Caco-2 (cell line): ENCODE data around the gene TNRC18. TPM values are rescaled to one million over a fixed set of nuclear protein-coding genes. Genes with fewer than 3 reads are reported as not detected.
A peak's percentile ranks its signal among the peaks of the same experiment; 100 is the strongest.
"Not testable (repeated sequence)": the region's sequence is repeated elsewhere in the genome, so short reads cannot be mapped to it uniquely, and the experiment has no call there.

Source experiments
- Bru-seq: library from RNA; stranded (reverse); fragments of 400-500 nt; gene quantifications from one replicate; lab custom pipeline; 2021; lab: Mats Ljungman, UMichigan
- BruChase-seq, 2 experiments: library from RNA; stranded (reverse); fragments of 400-500 nt; gene quantifications; one replicate each; lab custom pipeline; 2021; lab: Mats Ljungman, UMichigan
- BruUV-seq: library from RNA; stranded (reverse); fragments of 400-500 nt; replicated peaks from 2 replicates; lab custom pipeline; 2021; lab: Mats Ljungman, UMichigan
- CTCF ChIA-PET: fragments of 300-600 bp; sonication (Branson Sonifier 250); formaldehyde crosslinking; loops from one replicate; lab custom pipeline; 2022; ENCODE audit warnings: antibody characterized with exemption; lab: Charles Lee
- POLR2A ChIA-PET: fragments of 300-600 bp; sonication (Branson Sonifier 250); formaldehyde crosslinking; loops from one replicate; lab custom pipeline; 2022; ENCODE audit warnings: antibody characterized with exemption; lab: Charles Lee
- DNase-seq, 2 experiments: peaks; one replicate each; pipeline versions ENCODE4 v3.0.0 to v3.0.0-alpha.2; 2020 to 2022
- H3K27me3 ChIP-seq: replicated peaks from 2 replicates; pipeline ENCODE4 v1.6.0; 2011; ENCODE audit warnings: low read length; ENCODE audit not compliant: control insufficient read depth, insufficient read depth
- H3K36me3 ChIP-seq: 2 replicates; pipeline ENCODE4 v1.5.1; 2011; ENCODE audit warnings: low read length; ENCODE audit not compliant: control insufficient read depth, insufficient read depth
- H3K4me1 ChIP-seq: fragments of 250-450 bp; sonication (Bioruptor Pico); 2 replicates; pipeline ENCODE4 v1.5.1; 2020; ENCODE audit warnings: mild to moderate bottlenecking
- H3K4me3 ChIP-seq: 2 replicates; pipeline ENCODE4 v1.5.1; 2011; ENCODE audit warnings: low read depth, mild to moderate bottlenecking, control low read depth, low read length
- H3K9me3 ChIP-seq: fragments of 250-450 bp; sonication (Bioruptor Pico); 2 replicates; pipeline ENCODE4 v1.5.1; 2020; ENCODE audit warnings: mild to moderate bottlenecking, moderate library complexity
- H3K27ac Mint-ChIP-seq: one replicate; pipeline ENCODE4 v1.8.0; 2022; ENCODE audit warnings: mixed read lengths; ENCODE audit not compliant: unreplicated experiment
- H3K27me3 Mint-ChIP-seq: one replicate; pipeline ENCODE4 v1.8.0; 2022; ENCODE audit warnings: mixed read lengths; ENCODE audit not compliant: insufficient read depth, unreplicated experiment
- H3K36me3 Mint-ChIP-seq: one replicate; pipeline ENCODE4 v1.8.0; 2022; ENCODE audit warnings: mild to moderate bottlenecking, mixed read lengths; ENCODE audit not compliant: insufficient read depth, unreplicated experiment
- H3K4me1 Mint-ChIP-seq: one replicate; pipeline ENCODE4 v1.8.0; 2022; ENCODE audit warnings: low read depth, mixed read lengths; ENCODE audit not compliant: unreplicated experiment
- H3K4me3 Mint-ChIP-seq: one replicate; pipeline ENCODE4 v1.8.0; 2022; ENCODE audit warnings: mild to moderate bottlenecking, moderate library complexity, mixed read lengths; ENCODE audit not compliant: unreplicated experiment
- H3K9me3 Mint-ChIP-seq: one replicate; pipeline ENCODE4 v1.8.0; 2022; ENCODE audit warnings: mixed read lengths; ENCODE audit not compliant: unreplicated experiment
- intact Hi-C: fragments of 100-400 bp; cut with micrococcal nuclease; formaldehyde crosslinking; loops from one replicate; pipeline ENCODE4 v1.10.0; 2022; ENCODE audit not compliant: unreplicated experiment
- long read RNA-seq: library from polyadenylated mRNA; stranded (forward); transcript quantifications from one replicate; pipeline ENCODE4 v2.0.0, GENCODE V29; 2022
- total RNA-seq: library from RNA; stranded (reverse); gene quantifications from 2 replicates; pipeline ENCODE4 v1.2.3, GENCODE V29; 2022
- TF ChIP-seq, protein P1 (sequence below), 2 experiments: fragments of 200-600 bp in 1 of 2; IDR thresholded peaks; 1 replicate in 1 of 2; 2 replicates in 1 of 2; pipeline versions ENCODE4 v1.5.1 to v1.8.0; 2011 to 2022; ENCODE audit warnings: antibody characterized with exemption in 1 of 2, control low read depth in 1 of 2, inconsistent platforms in 1 of 2, low read depth in 1 of 2, low read length in 1 of 2, mild to moderate bottlenecking in 1 of 2, moderate library complexity in 1 of 2; ENCODE audit not compliant: insufficient read depth in 1 of 2, severe bottlenecking in 1 of 2, unreplicated experiment in 1 of 2

Gene TNRC18, protein sequence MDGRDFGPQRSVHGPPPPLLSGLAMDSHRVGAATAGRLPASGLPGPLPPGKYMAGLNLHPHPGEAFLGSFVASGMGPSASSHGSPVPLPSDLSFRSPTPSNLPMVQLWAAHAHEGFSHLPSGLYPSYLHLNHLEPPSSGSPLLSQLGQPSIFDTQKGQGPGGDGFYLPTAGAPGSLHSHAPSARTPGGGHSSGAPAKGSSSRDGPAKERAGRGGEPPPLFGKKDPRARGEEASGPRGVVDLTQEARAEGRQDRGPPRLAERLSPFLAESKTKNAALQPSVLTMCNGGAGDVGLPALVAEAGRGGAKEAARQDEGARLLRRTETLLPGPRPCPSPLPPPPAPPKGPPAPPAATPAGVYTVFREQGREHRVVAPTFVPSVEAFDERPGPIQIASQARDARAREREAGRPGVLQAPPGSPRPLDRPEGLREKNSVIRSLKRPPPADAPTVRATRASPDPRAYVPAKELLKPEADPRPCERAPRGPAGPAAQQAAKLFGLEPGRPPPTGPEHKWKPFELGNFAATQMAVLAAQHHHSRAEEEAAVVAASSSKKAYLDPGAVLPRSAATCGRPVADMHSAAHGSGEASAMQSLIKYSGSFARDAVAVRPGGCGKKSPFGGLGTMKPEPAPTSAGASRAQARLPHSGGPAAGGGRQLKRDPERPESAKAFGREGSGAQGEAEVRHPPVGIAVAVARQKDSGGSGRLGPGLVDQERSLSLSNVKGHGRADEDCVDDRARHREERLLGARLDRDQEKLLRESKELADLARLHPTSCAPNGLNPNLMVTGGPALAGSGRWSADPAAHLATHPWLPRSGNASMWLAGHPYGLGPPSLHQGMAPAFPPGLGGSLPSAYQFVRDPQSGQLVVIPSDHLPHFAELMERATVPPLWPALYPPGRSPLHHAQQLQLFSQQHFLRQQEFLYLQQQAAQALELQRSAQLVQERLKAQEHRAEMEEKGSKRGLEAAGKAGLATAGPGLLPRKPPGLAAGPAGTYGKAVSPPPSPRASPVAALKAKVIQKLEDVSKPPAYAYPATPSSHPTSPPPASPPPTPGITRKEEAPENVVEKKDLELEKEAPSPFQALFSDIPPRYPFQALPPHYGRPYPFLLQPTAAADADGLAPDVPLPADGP (N-terminal part only)
- total RNA-seq = 73.7 and 75.6 TPM in 2 replicates
- percentile 70 among the genes with signal in this experiment for Bru-seq, nascent RNA
- BruChase-seq, experiment 1, labeled RNA remaining after a 2-hour chase = percentile 67 among the genes with signal in this experiment
- percentile 75 among the genes with signal in this experiment for BruChase-seq, experiment 2, labeled RNA remaining after a 6-hour chase
- long read RNA-seq, partial matches to known transcripts = 14 of 28 reads
- long read RNA-seq, other reads (novel, unspliced or antisense) = 14 of 28 reads

DNA sequence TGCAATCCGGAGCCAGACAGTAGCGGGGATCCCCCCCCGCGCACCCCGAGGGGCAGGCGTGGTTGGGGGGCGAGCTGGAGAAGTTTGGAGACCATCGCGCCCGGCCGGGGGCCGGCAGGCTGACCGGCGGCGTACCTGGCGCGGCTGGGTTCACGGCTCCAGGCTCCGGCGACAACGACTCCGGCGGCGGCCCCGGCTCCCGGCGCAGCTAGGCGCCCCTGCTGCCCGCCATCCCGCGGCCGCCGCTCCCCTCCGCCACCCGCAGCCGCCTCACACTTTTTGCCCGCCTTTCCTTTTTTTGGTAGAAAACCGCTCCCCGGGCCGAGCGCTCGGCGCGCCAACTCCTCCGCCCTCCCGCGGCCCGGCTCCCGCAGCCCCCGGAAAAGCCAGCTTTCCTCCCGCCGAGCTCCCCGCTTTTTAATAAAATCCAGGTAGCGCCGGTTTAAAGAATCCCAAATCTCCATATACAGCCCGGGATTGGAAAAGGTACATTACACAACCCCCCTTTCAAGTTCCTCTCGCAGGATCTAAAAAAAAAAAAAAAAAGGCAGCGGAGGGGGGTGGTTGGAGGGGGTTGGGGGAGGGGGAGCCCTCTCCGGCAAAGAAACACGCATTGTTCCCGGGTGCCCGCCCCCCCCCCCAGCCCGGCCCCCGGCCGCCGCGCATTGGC is at the start of gene TNRC18:
Gene TNRC18, minus strand, starts transcription at position 529 of the 670 bp plus-strand sequence. CDS start 2,588 bp downstream, outside the sequence.
- no peak for DNase-seq
- Histone ChIP-seq H3K9me3 (no peaks in the 10 kb centered on the region), H3K4me3 (peak within 1 kb of the TSS; percentile 85), H3K27me3 (no peaks in the 10 kb centered on the region), H3K4me1 (peaks cover 7% of the 10 kb centered on the region), H3K36me3 (no peaks in the 10 kb centered on the region)
- no TSS peak for BruUV-seq
- intact Hi-C loops = no loop called here
- no peaks in the 10 kb centered on the region for H3K27me3 Mint-ChIP-seq
- H3K9me3 Mint-ChIP-seq = no peaks in the 10 kb centered on the region
- peak within 1 kb of the TSS; percentile 91 for H3K4me3 Mint-ChIP-seq
- peak within 1 kb of the TSS; percentile 97 for H3K27ac Mint-ChIP-seq
- H3K36me3 Mint-ChIP-seq = peaks cover 88% of the 10 kb centered on the region
- POLR2A ChIA-PET = interaction anchor here (0.7 kb wide), 2 partner anchors 88 to 151 kb away, joined by 4 to 5 read pairs; no protein-coding TSS in a partner anchor
- peaks cover 4% of the 10 kb centered on the region for H3K4me1 Mint-ChIP-seq
- TF ChIP-seq, protein P1, sequence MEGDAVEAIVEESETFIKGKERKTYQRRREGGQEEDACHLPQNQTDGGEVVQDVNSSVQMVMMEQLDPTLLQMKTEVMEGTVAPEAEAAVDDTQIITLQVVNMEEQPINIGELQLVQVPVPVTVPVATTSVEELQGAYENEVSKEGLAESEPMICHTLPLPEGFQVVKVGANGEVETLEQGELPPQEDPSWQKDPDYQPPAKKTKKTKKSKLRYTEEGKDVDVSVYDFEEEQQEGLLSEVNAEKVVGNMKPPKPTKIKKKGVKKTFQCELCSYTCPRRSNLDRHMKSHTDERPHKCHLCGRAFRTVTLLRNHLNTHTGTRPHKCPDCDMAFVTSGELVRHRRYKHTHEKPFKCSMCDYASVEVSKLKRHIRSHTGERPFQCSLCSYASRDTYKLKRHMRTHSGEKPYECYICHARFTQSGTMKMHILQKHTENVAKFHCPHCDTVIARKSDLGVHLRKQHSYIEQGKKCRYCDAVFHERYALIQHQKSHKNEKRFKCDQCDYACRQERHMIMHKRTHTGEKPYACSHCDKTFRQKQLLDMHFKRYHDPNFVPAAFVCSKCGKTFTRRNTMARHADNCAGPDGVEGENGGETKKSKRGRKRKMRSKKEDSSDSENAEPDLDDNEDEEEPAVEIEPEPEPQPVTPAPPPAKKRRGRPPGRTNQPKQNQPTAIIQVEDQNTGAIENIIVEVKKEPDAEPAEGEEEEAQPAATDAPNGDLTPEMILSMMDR (IDR thresholded peaks at IDR 0.05; ENCODE audit: insufficient read depth in 1 of 2, low read depth in 1 of 2, low read length in 1 of 2, severe bottlenecking in 1 of 2, unreplicated experiment in 1 of 2) = no peak
- CTCF ChIA-PET = interaction anchor here (0.6 kb wide), 1 partner anchor 823 kb away, joined by 3 read pairs; no protein-coding TSS in a partner anchor

DNA sequence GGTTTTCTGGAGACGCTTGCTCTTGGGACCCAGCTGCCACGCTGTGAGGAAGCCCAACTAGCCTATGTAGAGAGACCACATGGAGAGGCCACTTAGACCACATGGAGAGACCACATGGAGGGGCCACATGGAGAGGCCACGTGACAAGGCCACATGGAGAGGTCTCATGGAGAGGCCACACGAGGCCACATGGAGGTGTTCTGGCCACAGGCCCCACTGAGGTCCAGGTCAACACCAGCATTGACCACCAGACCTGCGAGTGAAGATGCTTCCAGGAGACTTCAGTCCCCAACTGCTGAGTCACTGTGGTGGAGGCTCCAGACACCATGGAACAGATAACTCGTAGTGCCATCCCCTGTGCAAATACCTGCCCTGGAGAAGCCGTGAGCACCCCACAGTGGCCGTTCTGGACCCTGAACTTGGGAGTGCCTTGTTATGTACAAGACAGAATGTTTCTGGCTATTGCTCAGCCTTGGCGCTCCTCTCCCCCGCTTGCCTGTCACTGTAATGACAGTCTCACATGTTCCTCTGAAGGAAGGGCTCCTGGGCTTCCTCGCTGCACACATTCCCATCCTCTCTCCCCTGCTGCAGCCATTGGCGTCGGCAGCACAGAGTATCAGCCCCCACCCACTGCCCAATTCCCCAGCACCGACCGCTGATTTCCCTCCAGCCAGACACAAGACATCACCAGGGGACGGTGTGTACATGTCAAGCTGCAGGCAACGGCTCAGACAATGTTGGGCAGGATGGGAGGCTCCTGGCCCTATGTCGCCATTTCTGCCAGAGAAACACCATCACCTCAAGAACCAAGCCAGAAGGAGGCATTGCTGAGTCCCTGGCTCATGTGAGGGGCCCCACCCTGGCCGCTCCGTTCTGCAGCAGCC is 49.0 kb upstream of the TNRC18 start:
- H3K36me3 Mint-ChIP-seq = peaks cover 9% of the 10 kb centered on the region
- H3K27ac Mint-ChIP-seq = no peak overlapping the region
- ChIA-PET POLR2A (no interaction called here), CTCF (interaction anchor here (0.7 kb wide), 1 partner anchor 8 kb away, joined by 3 read pairs; no protein-coding TSS in a partner anchor)
- no TSS peak for BruUV-seq
- intact Hi-C loops = no loop called here
- no peaks in the 10 kb centered on the region for H3K4me1 Mint-ChIP-seq
- no peak overlapping the region for H3K4me3 ChIP-seq
- no peaks in the 10 kb centered on the region for H3K27me3 Mint-ChIP-seq
- no peak for DNase-seq
- no peaks in the 10 kb centered on the region for H3K4me1 ChIP-seq
- TF ChIP-seq, protein P1 (IDR thresholded peaks at IDR 0.05; ENCODE audit: insufficient read depth in 1 of 2, low read depth in 1 of 2, low read length in 1 of 2, severe bottlenecking in 1 of 2, unreplicated experiment in 1 of 2) = no peak
- H3K36me3 ChIP-seq = no peaks in the 10 kb centered on the region
- no peaks in the 10 kb centered on the region for H3K9me3 ChIP-seq
- no peak overlapping the region for H3K4me3 Mint-ChIP-seq
- H3K27me3 ChIP-seq = no peaks in the 10 kb centered on the region
- H3K9me3 Mint-ChIP-seq = no peaks in the 10 kb centered on the region

DNA sequence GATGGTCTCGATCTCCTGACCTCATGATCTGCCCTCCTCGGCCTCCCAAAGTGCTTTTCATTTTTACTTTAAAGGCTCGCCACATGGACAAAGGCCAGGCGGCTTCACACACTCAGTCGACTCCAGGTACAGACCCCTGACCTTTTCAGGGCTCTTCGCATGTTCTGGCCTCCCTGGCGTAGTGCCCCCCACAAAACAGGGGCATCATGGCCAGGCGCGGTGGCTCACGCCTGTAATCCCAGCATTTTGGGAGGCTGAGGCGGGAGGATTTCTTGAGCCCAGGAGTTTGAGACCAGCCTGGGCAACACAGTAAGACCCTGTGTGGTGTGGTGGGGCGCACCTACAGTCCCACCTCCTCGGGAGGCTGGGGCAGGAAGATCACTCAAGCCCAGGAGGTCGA is 48.0 kb upstream of the TNRC18 start:
- H3K36me3 Mint-ChIP-seq, BruUV-seq, POLR2A ChIA-PET, CTCF ChIA-PET, H3K27me3 Mint-ChIP-seq, H3K4me3 Mint-ChIP-seq, H3K4me3 ChIP-seq, H3K36me3 ChIP-seq, H3K4me1 ChIP-seq, H3K27ac Mint-ChIP-seq, H3K9me3 ChIP-seq, H3K4me1 Mint-ChIP-seq, intact Hi-C loops, H3K9me3 Mint-ChIP-seq, H3K27me3 ChIP-seq, DNase-seq: not testable (repeated sequence)
